NOMO-1 treated with dmso at 0.1 percent for 144 hours (cell line): ENCODE measurements around the gene SLC7A7.
A peak's percentile ranks its signal among the peaks of the same experiment; 100 is the strongest.
"Not testable (repeated sequence)": the region's sequence is repeated elsewhere in the genome, so short reads cannot be mapped to it uniquely, and the experiment has no call there.

Experiments used
- DNase-seq: peaks from one replicate; lab custom pipeline; 2025; ENCODE audit not compliant: unreplicated experiment; lab: John Stamatoyannopoulos, UW

SLC7A7 gene

DNA sequence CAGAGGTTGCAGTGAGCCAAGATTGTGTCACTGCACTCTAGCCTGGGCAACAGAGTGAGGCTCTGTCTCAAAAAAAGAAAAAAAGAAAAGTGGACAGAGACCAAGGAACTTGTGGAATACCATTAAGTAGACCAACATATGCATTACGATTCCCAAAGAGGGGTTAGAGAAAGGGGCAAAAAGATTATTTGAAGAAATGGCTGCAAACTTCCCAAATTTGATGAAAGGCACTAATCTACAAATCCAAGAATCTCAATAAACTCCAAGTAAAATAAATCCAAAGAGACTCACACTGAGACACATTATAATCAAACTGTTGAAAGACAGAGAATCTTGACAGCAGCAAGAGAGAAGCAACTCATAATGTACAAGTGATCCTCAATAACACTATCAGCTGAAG lies 53.5 kb downstream of the SLC7A7 start:
- no peak for DNase-seq

GRCh38 chr14:22757972-22758650 lies 57.1 kb downstream of the SLC7A7 start:
- not testable (repeated sequence) for DNase-seq

DNA sequence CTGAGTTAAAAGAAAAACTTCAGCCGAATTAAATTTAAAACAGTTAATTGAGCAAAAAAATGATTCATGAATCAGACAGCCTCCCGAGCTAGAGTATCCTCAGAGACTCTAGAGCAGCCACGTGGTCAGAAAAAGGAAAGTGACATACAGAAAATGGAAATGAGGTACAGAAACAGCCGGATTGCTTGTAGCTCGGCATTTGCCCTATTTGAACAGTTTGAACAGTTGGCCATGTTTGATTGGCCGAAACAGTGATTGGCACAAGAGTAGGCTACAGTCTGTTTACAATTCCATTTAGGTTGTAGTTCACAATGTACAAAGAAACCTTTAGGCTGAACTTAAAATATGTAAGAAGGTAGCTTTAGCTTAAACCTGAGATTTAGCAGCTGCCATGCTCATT lies 61.6 kb downstream of the SLC7A7 start:
- DNase-seq = no peak

DNA sequence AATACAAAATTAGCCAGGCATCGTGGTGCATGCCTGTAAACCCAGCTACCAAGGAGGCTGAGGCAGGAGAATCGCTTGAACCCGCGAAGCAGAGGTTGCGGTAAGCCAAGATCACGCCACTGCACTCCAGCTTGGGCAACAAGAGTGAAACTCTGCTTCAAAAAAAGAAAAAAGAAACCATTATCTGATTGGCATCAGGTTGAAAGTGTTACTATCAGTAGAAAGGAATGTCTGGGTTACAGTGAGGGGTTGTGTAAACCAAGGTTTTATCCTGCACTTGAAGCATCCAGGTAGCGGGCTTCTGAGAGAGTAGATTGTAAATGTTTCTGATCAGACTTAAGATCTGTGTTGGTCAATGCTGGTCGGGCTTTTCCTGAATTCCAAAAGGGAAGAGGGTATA lies 62.8 kb downstream of the SLC7A7 start:
- DNase-seq = no peak

- peak; percentile 50 for DNase-seq
Measured at GRCh38 chr14:22748631-22749068, 66.6 kb downstream of the SLC7A7 start.

DNA sequence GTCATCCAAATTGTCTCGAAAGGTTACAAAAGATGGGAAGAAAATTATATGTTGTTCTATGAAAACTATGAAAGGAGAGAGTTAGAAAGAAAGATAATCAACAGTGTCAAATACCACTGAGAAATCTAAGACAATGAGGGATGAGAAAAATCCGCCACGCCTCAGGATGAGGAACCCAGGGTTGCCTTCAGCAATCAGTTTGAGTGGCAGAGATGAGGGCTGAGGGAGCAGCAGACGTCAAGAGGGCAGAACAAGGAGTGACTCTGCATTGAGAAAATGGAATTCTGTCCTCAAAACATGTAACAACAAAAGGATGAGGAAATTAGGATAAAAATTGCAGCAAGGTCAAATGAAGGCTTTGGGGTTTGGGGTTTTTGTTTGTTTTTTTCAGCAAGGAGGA lies 67.0 kb downstream of the SLC7A7 start:
- DNase-seq = no peak

GRCh38 chr14:22747769-22748168 lies 67.5 kb downstream of the SLC7A7 start:
- no peak for DNase-seq

GRCh38 chr14:22740020-22740419 lies 75.2 kb downstream of the SLC7A7 start:
- DNase-seq = no peak

GRCh38 chr14:22739423-22739822 lies 75.8 kb downstream of the SLC7A7 start:
- no peak for DNase-seq

- DNase-seq = no peak
Measured at GRCh38 chr14:22737052-22737451, 78.2 kb downstream of the SLC7A7 start.

DNA sequence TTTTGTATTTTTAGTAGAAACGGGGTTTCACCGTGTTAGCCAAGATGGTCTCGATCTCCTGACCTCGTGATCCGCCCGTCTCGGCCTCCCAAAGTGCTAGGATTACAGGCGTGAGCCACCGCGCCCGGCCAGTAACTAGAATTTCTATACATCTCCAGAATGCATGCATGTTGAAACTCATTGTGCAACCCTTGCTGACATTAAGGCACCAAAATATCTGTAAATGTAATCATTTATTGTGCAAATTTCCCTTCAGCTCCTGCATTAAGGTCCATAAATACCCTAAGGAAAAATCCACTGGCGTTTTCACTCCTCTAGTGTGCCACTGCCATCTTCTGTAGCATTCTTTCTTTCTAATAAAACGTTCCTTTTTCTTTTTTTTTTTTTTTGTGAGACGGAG lies 78.9 kb downstream of the SLC7A7 start:
- not testable (repeated sequence) for DNase-seq

GRCh38 chr14:22735096-22735495 lies 80.1 kb downstream of the SLC7A7 start:
- no peak for DNase-seq

- DNase-seq = no peak
Measured at GRCh38 chr14:22733829-22734228, 81.4 kb downstream of the SLC7A7 start.

DNA sequence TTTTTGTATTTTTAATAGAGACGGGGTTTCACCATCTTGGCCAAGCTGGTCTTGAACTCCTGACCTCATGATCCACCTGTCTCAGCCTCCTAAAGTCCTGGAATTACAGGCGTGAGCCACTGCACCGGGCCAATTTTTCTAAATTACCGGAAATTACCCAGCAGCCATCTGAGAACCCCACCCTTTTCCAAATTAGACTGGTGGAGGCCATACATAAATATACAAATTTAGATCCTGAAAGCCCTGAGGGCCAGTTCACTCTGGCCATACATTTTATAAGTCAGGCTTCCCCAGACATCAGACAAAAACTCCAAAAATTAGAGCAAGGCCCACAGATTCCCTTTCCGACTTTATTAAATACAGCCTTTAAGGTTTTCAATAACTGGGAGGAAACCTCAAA lies 83.2 kb downstream of the SLC7A7 start:
- not testable (repeated sequence) for DNase-seq

- no peak for DNase-seq
Measured at GRCh38 chr14:22726012-22726411, 89.2 kb downstream of the SLC7A7 start.

- not testable (repeated sequence) for DNase-seq
Measured at GRCh38 chr14:22725374-22725773, 89.9 kb downstream of the SLC7A7 start.

- not testable (repeated sequence) for DNase-seq
Measured at GRCh38 chr14:22724847-22725246, 90.4 kb downstream of the SLC7A7 start.

DNA sequence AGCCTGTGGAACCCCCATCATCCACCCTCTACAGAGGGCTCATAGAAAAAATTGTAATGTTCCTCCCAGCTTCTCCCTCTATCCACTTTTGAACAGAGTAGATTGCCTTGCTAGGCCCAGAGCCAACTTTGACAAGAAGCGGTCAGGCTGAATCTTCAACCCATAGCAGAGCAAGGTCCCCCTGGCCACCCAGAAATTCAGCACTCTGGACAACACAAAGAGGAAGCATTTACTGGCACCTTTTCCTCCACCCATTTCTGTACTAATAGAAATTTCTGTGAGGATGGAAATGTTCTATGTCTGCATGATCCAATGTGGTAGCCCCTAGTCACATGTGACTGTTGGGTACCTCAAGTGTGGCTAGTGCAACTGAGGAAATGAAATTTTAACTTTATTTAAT lies 91.4 kb downstream of the SLC7A7 start:
- DNase-seq = no peak
